M059J (cell line): ENCODE data around the gene ZFAND4. TPM values are rescaled to one million over a fixed set of nuclear protein-coding genes. Genes with fewer than 3 reads are reported as not detected.
"Not testable (repeated sequence)": the region's sequence is repeated elsewhere in the genome, so short reads cannot be mapped to it uniquely, and the experiment has no call there.

ENCODE experiments used
- DNase-seq: peaks from one replicate; pipeline ENCODE4 v3.0.0-alpha.2; 2012; ENCODE audit warnings: low read depth
- total RNA-seq: library from RNA; depleted of rRNA; stranded (reverse); fragments of >200 nt; shearing (Covaris generic); gene quantifications from 2 replicates; pipeline ENCODE4 v1.2.3, GENCODE V29; 2014; rRNA removed

ZFAND4 gene
- total RNA-seq, 1 experiment from 2014 or later, result 7.9 TPM

DNA sequence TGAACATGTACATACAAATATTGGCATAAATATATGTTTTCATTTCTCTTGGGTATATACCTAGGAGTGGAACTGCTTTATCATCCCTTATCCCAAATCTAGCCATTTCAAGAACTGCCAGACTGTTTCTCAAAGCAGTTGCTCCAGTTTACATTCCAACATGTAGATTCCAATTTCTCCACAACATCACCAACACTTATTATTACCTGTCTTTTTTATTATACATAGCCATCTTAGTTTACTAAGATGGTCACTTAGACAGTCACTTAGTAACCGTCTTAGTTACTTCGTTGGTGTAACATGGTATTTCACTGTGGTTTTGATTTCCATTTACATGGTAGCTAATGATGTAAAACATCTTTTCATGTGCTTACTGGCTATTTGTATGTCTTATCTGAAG is 82.7 kb downstream of the ZFAND4 start:
- DNase-seq, result no peak

GRCh38 chr10:45589009-45589408 is 83.6 kb downstream of the ZFAND4 start:
- DNase-seq, result no peak

- DNase-seq, result no peak
These were observed 86.3 kb downstream of the ZFAND4 start for GRCh38 chr10:45586028-45586824.

DNA sequence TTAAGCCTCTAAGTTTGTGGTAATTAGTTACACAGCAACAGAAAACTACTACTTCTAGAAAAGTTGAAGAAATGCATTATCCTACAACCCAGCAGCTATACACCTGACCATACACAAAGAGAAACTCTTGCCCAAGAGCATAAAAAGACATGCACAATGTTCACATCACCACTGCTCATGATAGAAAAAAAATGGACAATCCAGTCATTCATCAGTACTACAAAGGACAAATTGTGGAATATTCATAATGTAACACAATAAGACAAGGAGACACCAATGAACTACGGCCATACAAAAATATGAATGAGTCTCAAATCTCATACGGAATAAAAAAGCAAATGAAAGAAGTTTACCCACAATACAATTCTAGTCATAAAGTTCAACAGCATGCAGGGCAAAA is 87.4 kb downstream of the ZFAND4 start:
- DNase-seq, result no peak

DNA sequence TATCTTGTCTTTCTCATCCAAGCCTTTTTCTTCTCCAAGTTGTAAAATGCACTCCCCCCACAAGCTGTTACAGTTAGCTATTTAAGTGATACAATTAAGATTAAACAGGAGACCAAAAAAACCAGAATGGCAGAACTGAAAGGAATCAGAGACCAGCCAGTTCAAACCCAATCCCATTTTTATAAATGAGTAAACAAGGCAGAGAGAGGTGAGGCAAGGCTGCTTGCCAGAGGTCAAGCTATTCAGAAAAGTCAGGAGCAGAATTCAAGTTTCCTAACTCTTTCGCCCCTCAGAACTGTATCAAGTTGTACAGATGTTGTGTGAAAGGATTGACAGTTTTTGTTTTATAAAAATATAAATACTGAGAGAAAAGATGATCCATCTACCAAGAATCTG is 90.2 kb downstream of the ZFAND4 start:
- no peak for DNase-seq

DNA sequence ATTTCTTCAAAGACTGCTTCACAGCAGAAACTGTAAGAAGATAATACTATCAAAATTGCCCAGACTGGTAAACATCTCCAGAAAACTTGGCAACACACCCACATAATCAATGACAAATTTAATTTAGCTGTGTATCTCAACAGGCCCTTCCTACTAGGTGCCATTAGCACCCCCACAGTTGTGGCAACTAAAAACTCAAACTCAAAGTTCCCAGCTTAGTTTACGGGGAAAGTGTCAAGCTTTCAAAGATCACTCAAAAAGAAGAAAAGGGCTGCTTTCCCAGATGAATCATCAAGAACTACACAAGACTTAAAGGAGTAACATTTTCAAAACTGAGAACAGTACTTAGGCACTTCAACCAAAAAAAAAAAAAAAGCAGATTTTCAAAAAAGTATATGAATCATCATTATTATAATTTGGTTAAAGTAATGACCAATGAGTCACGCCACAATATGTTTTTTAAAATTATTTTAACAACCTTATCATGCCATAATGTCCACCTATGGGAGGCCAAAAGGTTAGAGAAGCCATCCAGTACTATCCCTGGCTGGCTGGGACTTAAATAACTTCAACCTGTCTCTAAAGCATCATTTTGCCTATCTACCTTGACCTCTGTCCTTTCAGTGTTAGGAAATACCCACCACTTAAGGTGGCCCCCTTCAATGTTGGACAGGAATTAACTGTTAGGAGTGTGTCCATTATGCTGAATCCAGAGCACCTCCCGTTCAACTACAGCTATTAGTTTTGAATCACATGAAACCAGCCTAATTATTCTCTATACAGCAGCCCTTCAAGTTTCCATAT is 90.8 kb downstream of the ZFAND4 start:
- peak; percentile 30 for DNase-seq

- DNase-seq, result no peak
These were observed 91.4 kb downstream of the ZFAND4 start for GRCh38 chr10:45581216-45581549.

- peak; percentile 16 for DNase-seq
These were observed 92.0 kb downstream of the ZFAND4 start for GRCh38 chr10:45580371-45581215.

- no peak for DNase-seq
These were observed 94.1 kb downstream of the ZFAND4 start for GRCh38 chr10:45578384-45578971.

- no peak for DNase-seq
These were observed 96.5 kb downstream of the ZFAND4 start for GRCh38 chr10:45575966-45576597.

GRCh38 chr10:45575032-45575761 is 97.4 kb downstream of the ZFAND4 start:
- not testable (repeated sequence) for DNase-seq

GRCh38 chr10:45569471-45569870 is 103.1 kb downstream of the ZFAND4 start:
- no peak for DNase-seq

DNA sequence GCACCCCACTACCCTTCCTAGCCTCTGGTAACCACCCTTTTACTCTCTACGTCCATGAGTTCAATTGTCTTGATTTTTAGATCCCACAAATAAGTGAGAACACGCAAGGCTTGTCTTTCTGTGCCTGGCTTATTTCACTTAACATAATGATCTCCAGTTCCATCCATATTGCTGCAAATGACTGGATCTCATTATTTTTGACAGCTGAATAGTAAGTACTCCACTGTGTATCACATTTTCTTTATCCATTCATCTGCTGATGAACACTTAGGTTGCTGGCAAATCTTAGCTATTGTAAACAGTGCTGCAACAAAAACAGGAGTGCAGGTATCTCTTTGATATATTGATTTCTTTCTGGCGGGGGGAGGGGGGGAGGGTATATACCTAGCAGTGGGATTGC is 106.2 kb downstream of the ZFAND4 start:
- DNase-seq, result no peak

Other genes with a start within 250 kb of the ZFAND4 start
- gene WASHC2C, start 54.5 kb upstream of the ZFAND4 start, total RNA-seq, result 6.6 and 11.8 TPM in 2 replicates
- 0.94 and 3.8 TPM in 2 replicates for gene AGAP4, start 174.7 kb upstream of the ZFAND4 start, total RNA-seq